ENCODE results near the gene LIPC. TPM values are rescaled to one million over a fixed set of nuclear protein-coding genes. Genes with fewer than 3 reads are reported as not detected.

The LIPC gene
- total RNA-seq, 1 experiment from 2014 or later = not detected

GRCh38 chr15:58432401-58432800 is 610 bp downstream of the LIPC start (continued):
- TF ChIP-seq, protein P1, sequence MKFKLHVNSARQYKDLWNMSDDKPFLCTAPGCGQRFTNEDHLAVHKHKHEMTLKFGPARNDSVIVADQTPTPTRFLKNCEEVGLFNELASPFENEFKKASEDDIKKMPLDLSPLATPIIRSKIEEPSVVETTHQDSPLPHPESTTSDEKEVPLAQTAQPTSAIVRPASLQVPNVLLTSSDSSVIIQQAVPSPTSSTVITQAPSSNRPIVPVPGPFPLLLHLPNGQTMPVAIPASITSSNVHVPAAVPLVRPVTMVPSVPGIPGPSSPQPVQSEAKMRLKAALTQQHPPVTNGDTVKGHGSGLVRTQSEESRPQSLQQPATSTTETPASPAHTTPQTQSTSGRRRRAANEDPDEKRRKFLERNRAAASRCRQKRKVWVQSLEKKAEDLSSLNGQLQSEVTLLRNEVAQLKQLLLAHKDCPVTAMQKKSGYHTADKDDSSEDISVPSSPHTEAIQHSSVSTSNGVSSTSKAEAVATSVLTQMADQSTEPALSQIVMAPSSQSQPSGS (CRISPR knock-in tag; IDR thresholded peaks at IDR 0.05; ENCODE audit: borderline replicate concordance, low read depth) = no peak
- TF ChIP-seq NR2C2 (CRISPR knock-in tag; IDR thresholded peaks at IDR 0.05) = no peak
- TF ChIP-seq ELF4 (CRISPR knock-in tag; IDR thresholded peaks at IDR 0.05; ENCODE audit: low read depth) = no peak
- no peak for TF ChIP-seq ZMAT4 (CRISPR knock-in tag; IDR thresholded peaks at IDR 0.05)

DNA sequence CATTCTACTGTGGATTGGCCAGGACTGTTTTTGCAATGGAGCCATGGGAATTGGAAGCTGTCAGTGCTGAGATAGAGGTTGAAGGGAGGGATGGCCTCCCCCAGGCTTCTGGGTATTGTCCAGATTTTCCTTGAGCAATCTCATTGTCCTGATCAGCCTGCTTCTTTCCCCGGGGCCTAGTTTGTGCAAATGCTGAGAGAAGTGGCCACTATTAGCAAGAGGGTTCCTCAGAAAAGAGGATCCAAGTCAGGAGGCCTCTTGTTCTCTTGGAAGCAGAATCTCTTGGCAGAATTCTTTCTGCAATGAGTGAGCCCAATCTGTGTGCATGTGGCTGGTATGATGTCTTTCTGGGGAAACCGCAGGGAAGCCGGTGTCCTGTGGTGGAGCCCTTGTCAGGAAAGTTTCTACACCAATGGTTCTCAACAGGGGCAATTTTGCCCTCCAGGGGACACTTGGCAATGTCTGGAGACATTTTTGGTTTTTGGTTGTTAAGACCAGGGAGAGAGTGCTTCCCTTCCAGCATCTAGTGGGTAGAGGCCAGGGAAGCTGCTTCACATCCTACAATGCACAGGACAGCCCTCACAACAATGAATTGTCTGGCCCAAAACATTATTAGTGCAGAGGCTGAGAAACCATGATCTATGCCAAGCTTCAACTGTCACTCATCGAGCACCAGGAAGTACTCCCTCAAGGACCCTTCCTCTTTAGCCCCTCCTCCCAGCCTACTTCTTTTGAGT is 2.0 kb downstream of the LIPC start:
- ChIA-PET CTCF (no interaction called here), POLR2A (no interaction called here)
- peaks cover 5% of the 10 kb centered on the region for H3K4me1 Mint-ChIP-seq
- no peaks in the 10 kb centered on the region for H3K36me3 Mint-ChIP-seq
- no peak overlapping the region for H3K27ac Mint-ChIP-seq
- peak; percentile 39 for ATAC-seq
- no peak overlapping the region for H3K4me3 Mint-ChIP-seq
- TF ChIP-seq ZNF423 (CRISPR knock-in tag; IDR thresholded peaks at IDR 0.05) = peak; percentile 76
- no peak for TF ChIP-seq PRRX2 (CRISPR knock-in tag; IDR thresholded peaks at IDR 0.05)
- H3K9me3 Mint-ChIP-seq = peaks cover 4% of the 10 kb centered on the region; the same call in 1 of the 2 replicates
- DNase-seq (ENCODE audit: low spot score) = no peak
- H3K27me3 Mint-ChIP-seq (ENCODE audit: low read depth) = no peaks in the 10 kb centered on the region

- peaks cover 4% of the 10 kb centered on the region; the same call in 1 of the 2 replicates for H3K9me3 Mint-ChIP-seq
- no peak overlapping the region for H3K4me3 Mint-ChIP-seq
- CTCF ChIA-PET = no interaction called here
- peaks cover 9% of the 10 kb centered on the region for H3K4me1 Mint-ChIP-seq
- no peak for DNase-seq (ENCODE audit: low spot score)
- TF ChIP-seq JUN (CRISPR knock-in tag; IDR thresholded peaks at IDR 0.05) (no peak), OVOL2 (CRISPR knock-in tag; IDR thresholded peaks at IDR 0.05; ENCODE audit: borderline replicate concordance) (no peak), SMAD3 (CRISPR knock-in tag; IDR thresholded peaks at IDR 0.05; ENCODE audit: borderline replicate concordance) (no peak), IRF2 (CRISPR knock-in tag; IDR thresholded peaks at IDR 0.05; ENCODE audit: borderline replicate concordance, low read depth) (no peak), MYBL2 (CRISPR knock-in tag; IDR thresholded peaks at IDR 0.05) (no peak)
- TF ChIP-seq, protein P2, sequence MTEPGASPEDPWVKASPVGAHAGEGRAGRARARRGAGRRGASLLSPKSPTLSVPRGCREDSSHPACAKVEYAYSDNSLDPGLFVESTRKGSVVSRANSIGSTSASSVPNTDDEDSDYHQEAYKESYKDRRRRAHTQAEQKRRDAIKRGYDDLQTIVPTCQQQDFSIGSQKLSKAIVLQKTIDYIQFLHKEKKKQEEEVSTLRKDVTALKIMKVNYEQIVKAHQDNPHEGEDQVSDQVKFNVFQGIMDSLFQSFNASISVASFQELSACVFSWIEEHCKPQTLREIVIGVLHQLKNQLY (CRISPR knock-in tag; IDR thresholded peaks at IDR 0.05) = no peak
- H3K36me3 Mint-ChIP-seq = no peaks in the 10 kb centered on the region
- no peaks in the 10 kb centered on the region for H3K27me3 Mint-ChIP-seq (ENCODE audit: low read depth)
- no peak; the same call in 1 of the 2 replicates for ATAC-seq
- POLR2A ChIA-PET = no interaction called here
- H3K27ac Mint-ChIP-seq = no peak overlapping the region
These were observed 2.6 kb downstream of the LIPC start for GRCh38 chr15:58434334-58434875.

- Mint-ChIP-seq H3K27me3 (ENCODE audit: low read depth) (peaks cover 5% of the 10 kb centered on the region), H3K36me3 (no peaks in the 10 kb centered on the region), H3K4me1 (peaks cover 27% of the 10 kb centered on the region), H3K9me3 (no peaks in the 10 kb centered on the region), H3K4me3 (no peak overlapping the region), H3K27ac (no peak overlapping the region)
- CTCF ChIA-PET = interaction anchor here (0.8 kb wide), 1 partner anchor 81 kb away, joined by 3 read pairs; no protein-coding TSS in a partner anchor
- POLR2A ChIA-PET = no interaction called here
- ATAC-seq (no peak), DNase-seq (ENCODE audit: low spot score) (no peak)
- TF ChIP-seq ZNF121 (CRISPR knock-in tag; IDR thresholded peaks at IDR 0.05) = no peak
- TF ChIP-seq ZNF317 (CRISPR knock-in tag; IDR thresholded peaks at IDR 0.05; ENCODE audit: borderline replicate concordance, low read depth) = no peak
- TF ChIP-seq SOX15 (CRISPR knock-in tag; IDR thresholded peaks at IDR 0.05) = no peak
- TF ChIP-seq MYBL2 (CRISPR knock-in tag; IDR thresholded peaks at IDR 0.05) = no peak
- TF ChIP-seq TEAD1 (CRISPR knock-in tag; IDR thresholded peaks at IDR 0.05) = no peak
- TF ChIP-seq, protein P3, sequence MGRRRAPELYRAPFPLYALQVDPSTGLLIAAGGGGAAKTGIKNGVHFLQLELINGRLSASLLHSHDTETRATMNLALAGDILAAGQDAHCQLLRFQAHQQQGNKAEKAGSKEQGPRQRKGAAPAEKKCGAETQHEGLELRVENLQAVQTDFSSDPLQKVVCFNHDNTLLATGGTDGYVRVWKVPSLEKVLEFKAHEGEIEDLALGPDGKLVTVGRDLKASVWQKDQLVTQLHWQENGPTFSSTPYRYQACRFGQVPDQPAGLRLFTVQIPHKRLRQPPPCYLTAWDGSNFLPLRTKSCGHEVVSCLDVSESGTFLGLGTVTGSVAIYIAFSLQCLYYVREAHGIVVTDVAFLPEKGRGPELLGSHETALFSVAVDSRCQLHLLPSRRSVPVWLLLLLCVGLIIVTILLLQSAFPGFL (CRISPR knock-in tag; IDR thresholded peaks at IDR 0.05; ENCODE audit: borderline replicate concordance) = no peak
- TF ChIP-seq, protein P2 (CRISPR knock-in tag; IDR thresholded peaks at IDR 0.05) = no peak
- TF ChIP-seq TP53 (CRISPR knock-in tag; IDR thresholded peaks at IDR 0.05) = no peak
- TF ChIP-seq FOXP4 (CRISPR knock-in tag; IDR thresholded peaks at IDR 0.05) = no peak
- TF ChIP-seq ZBTB43 (CRISPR knock-in tag; IDR thresholded peaks at IDR 0.05) = no peak
- no peak for TF ChIP-seq ZNF263 (CRISPR knock-in tag; IDR thresholded peaks at IDR 0.05; ENCODE audit: low read depth)
- no peak for TF ChIP-seq SP1 (CRISPR knock-in tag; conservative IDR thresholded peaks at IDR 0.05)
- TF ChIP-seq ZBTB21 (CRISPR knock-in tag; IDR thresholded peaks at IDR 0.05; ENCODE audit: borderline replicate concordance) = no peak
These were observed 4.8 kb downstream of the LIPC start for GRCh38 chr15:58436552-58436951.
